Measurements from ENCODE around the gene LAMA1.

GRCh38 chr18:7084080-7085065 is 33.2 kb downstream of the LAMA1 start:
- TF ChIP-seq CTCF (IDR thresholded peaks at IDR 0.05 in 8 of 11, conservative IDR thresholded peaks at IDR 0.05 in 3 of 11), result no peak
- no peak for TF ChIP-seq POLR2AphosphoS5 (IDR thresholded peaks at IDR 0.05)
- no peak for TF ChIP-seq POLR2A (IDR thresholded peaks at IDR 0.05)
